ENCODE data around the gene PDE6C.
A peak's percentile ranks its signal among the peaks of the same experiment; 100 is the strongest.

The PDE6C gene

DNA sequence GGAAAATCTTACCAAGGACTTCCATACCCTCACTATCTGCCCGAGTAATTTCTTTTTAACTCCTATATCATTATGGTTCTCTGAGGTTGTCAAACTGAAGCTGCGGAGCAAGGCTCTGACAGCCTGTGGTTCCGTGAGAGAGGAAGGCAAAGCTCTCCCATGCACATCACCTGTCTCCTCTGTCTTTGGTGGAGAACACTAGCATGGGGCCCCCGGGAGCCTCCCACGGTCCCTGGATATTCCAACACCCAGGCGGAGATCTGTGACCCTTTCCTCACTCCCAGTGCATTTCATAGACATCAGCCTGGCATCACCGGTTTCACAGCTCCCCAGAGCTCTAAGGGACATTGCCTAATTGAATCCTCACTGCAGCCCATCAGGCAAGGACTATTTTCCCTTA, 21.7 kb upstream of the PDE6C start:
- DNase-seq (ENCODE audit: low read depth, low spot score) = no peak
- no peak overlapping the region for H3K4me3 ChIP-seq

DNA sequence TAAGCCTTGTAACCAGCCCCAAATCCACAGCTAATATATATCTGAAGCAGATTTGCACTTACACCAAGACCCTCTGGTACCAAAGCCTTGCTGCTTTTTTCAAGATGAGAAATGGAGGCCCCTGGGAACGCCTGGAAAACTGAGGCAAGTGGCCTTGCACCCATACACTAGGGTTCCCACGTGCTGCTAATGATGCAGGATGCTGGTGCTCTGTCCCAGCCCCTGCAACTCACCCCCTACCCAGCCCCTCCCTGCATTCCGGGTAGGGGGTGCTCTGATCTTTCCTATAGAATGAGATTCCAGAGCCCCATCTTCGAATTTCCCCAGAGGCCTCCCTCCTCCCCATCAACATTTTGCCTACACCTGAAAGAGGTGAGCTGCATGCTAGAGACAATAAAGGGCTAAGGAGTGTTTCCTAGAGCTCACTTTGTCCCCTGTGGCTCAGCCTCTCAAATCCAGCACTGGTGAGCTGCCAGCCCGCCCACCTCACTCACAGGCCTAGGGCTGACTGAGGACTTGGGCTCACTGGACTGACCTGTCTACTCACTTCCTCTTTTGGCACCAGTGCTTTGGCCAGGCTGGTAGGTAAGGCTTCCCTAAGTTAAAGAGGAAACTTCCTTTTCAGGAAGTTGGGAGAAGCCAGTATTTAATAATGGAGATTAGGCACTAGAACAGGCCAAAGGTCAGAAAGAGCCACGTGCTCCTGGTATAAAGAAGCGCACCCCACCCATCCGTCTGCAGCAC, 21.1 kb upstream of the PDE6C start:
- no peak overlapping the region for H3K27ac ChIP-seq
- H3K9me3 ChIP-seq (ENCODE audit: low read depth, low read length) = no peaks in the 10 kb centered on the region
- H3K36me3 ChIP-seq (ENCODE audit: insufficient read depth, low read length) = no peaks in the 10 kb centered on the region
- DNase-seq (ENCODE audit: low read depth, low spot score) = no peak
- no peak for TF ChIP-seq FOXP2 (optimal IDR thresholded peaks at IDR 0.05; ENCODE audit: control extremely low read depth, extremely low read length, insufficient read depth)
- no peak overlapping the region for H3K4me3 ChIP-seq
- no peak overlapping the region for H3K9ac ChIP-seq (ENCODE audit: insufficient read length)

More for the DNA sequence above, 21.7 kb upstream of the PDE6C start:
- TF ChIP-seq EZH2 (IDR thresholded peaks at IDR 0.05) = no peak
- Histone ChIP-seq H3K36me3 (ENCODE audit: insufficient read depth, low read length) (no peaks in the 10 kb centered on the region), H3K9me3 (ENCODE audit: low read depth, low read length) (no peaks in the 10 kb centered on the region), H3K27ac (no peak overlapping the region), H3K9ac (ENCODE audit: insufficient read length) (no peak overlapping the region)

DNA sequence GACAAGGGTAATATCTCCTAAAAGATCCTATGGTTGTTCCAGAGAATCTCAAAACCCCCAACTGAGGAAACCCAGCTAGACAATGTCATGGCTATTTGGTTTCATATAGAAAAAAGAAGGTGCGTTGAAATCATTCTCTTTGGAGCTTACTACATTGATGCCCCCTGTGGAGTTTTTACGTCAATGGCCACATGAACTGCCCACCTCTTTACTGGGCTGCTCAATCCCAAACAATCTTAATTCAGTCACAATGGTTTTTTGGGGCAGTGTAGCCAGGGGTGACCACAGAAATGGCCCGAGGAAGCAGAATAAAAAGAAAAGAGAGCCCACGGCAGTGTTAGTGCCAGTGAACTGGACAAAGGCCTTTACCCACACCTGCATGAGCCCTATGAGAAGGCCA, 19.1 kb upstream of the PDE6C start:
- Histone ChIP-seq H3K9me3 (ENCODE audit: low read depth, low read length) (no peaks in the 10 kb centered on the region), H3K27ac (no peak overlapping the region), H3K36me3 (ENCODE audit: insufficient read depth, low read length) (no peaks in the 10 kb centered on the region), H3K9ac (ENCODE audit: insufficient read length) (no peak overlapping the region), H3K4me3 (no peak overlapping the region)
- DNase-seq (ENCODE audit: low read depth, low spot score) = no peak
- no peak for TF ChIP-seq POLR2AphosphoS5 (IDR thresholded peaks at IDR 0.05; ENCODE audit: borderline replicate concordance, low read depth, low read length)
- TF ChIP-seq FOXP2 (optimal IDR thresholded peaks at IDR 0.05; ENCODE audit: control extremely low read depth, extremely low read length, insufficient read depth) = no peak
- TF ChIP-seq EZH2 (IDR thresholded peaks at IDR 0.05) = no peak

DNA sequence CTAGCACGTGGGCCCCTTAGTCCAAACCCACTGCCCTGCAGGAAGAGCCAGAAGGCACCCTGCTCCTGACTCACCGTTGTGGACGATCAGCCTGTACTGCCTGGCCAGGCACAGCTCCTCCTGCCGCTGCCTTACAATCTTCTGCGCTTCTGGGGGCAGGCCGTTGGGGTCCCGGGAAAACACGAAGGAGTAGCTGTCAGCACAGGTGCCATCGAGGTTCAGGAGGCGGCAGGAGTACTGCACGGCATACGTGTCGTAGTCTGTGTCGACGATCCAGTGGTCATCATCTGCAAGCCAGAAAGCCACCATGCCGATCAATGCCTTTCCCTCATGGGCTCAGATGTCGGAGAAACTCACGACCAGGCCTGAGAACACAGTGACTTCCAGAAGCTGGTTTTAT, 18.6 kb upstream of the PDE6C start:
- no peak overlapping the region for H3K4me3 ChIP-seq
- no peak overlapping the region for H3K27ac ChIP-seq
- H3K36me3 ChIP-seq (ENCODE audit: insufficient read depth, low read length) = no peaks in the 10 kb centered on the region
- H3K9me3 ChIP-seq (ENCODE audit: low read depth, low read length) = no peaks in the 10 kb centered on the region
- TF ChIP-seq FOXP2 (optimal IDR thresholded peaks at IDR 0.05; ENCODE audit: control extremely low read depth, extremely low read length, insufficient read depth) = no peak
- no peak for TF ChIP-seq EZH2 (IDR thresholded peaks at IDR 0.05)
- no peak for TF ChIP-seq POLR2AphosphoS5 (IDR thresholded peaks at IDR 0.05; ENCODE audit: borderline replicate concordance, low read depth, low read length)
- H3K9ac ChIP-seq (ENCODE audit: insufficient read length) = no peak overlapping the region
- DNase-seq (ENCODE audit: low read depth, low spot score) = no peak

DNA sequence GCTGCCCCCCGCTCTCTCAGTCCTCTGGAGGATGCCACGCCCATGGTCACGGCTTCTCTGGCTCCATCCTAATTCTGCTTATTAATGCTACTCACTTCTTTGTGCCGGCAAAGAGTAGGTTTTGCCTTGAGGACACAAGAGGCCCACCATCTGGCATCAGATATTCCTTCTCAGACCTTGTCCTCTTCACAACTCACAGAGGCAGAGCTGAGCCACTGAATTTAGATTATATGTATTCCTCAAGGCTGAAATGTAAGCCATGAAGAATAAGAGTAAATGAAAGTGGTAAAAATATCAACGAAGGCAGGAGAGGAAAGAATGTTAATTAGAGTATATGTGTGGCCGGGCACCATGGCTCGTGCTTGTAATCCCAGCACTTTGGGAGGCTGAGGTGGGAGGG, 17.8 kb upstream of the PDE6C start:
- DNase-seq (ENCODE audit: low read depth, low spot score) = no peak
- no peaks in the 10 kb centered on the region for H3K9me3 ChIP-seq (ENCODE audit: low read depth, low read length)
- TF ChIP-seq FOXP2 (optimal IDR thresholded peaks at IDR 0.05; ENCODE audit: control extremely low read depth, extremely low read length, insufficient read depth) (no peak), POLR2AphosphoS5 (IDR thresholded peaks at IDR 0.05; ENCODE audit: borderline replicate concordance, low read depth, low read length) (no peak), EZH2 (IDR thresholded peaks at IDR 0.05) (no peak)

GRCh38 chr10:93595378-93596161, 16.8 kb upstream of the PDE6C start:
- H3K9ac ChIP-seq (ENCODE audit: insufficient read length) = no peak overlapping the region
- H3K9me3 ChIP-seq (ENCODE audit: low read depth, low read length) = no peaks in the 10 kb centered on the region
- no peak for TF ChIP-seq EZH2 (IDR thresholded peaks at IDR 0.05)
- no peak overlapping the region for H3K4me3 ChIP-seq
- no peak overlapping the region for H3K27ac ChIP-seq
- DNase-seq (ENCODE audit: low read depth, low spot score) = peak; percentile 34
- H3K36me3 ChIP-seq (ENCODE audit: insufficient read depth, low read length) = no peaks in the 10 kb centered on the region

More for the DNA sequence above, 17.8 kb upstream of the PDE6C start:
- no peak overlapping the region for H3K4me3 ChIP-seq
- H3K27ac ChIP-seq = no peak overlapping the region
- no peak overlapping the region for H3K9ac ChIP-seq (ENCODE audit: insufficient read length)
- H3K36me3 ChIP-seq (ENCODE audit: insufficient read depth, low read length) = no peaks in the 10 kb centered on the region

- DNase-seq (ENCODE audit: low read depth, low spot score) = no peak
- no peaks in the 10 kb centered on the region for H3K36me3 ChIP-seq (ENCODE audit: insufficient read depth, low read length)
- H3K4me3 ChIP-seq = no peak overlapping the region
- TF ChIP-seq EZH2 (IDR thresholded peaks at IDR 0.05) = no peak
- no peak for TF ChIP-seq POLR2AphosphoS5 (IDR thresholded peaks at IDR 0.05; ENCODE audit: borderline replicate concordance, low read depth, low read length)
- no peak for TF ChIP-seq FOXP2 (optimal IDR thresholded peaks at IDR 0.05; ENCODE audit: control extremely low read depth, extremely low read length, insufficient read depth)
- no peak overlapping the region for H3K9ac ChIP-seq (ENCODE audit: insufficient read length)
- no peak overlapping the region for H3K27ac ChIP-seq
- H3K9me3 ChIP-seq (ENCODE audit: low read depth, low read length) = no peaks in the 10 kb centered on the region
Measured at GRCh38 chr10:93596539-93596938, 15.8 kb upstream of the PDE6C start.

- TF ChIP-seq EZH2 (IDR thresholded peaks at IDR 0.05) (no peak), POLR2AphosphoS5 (IDR thresholded peaks at IDR 0.05; ENCODE audit: borderline replicate concordance, low read depth, low read length) (no peak), FOXP2 (optimal IDR thresholded peaks at IDR 0.05; ENCODE audit: control extremely low read depth, extremely low read length, insufficient read depth) (no peak)
Measured at GRCh38 chr10:93597075-93597599, 15.2 kb upstream of the PDE6C start.

More at GRCh38 chr10:93597075-93597599, 15.2 kb upstream of the PDE6C start:
- H3K27ac ChIP-seq = no peak overlapping the region
- no peak for DNase-seq (ENCODE audit: low read depth, low spot score)
- no peaks in the 10 kb centered on the region for H3K9me3 ChIP-seq (ENCODE audit: low read depth, low read length)
- no peaks in the 10 kb centered on the region for H3K36me3 ChIP-seq (ENCODE audit: insufficient read depth, low read length)
- H3K9ac ChIP-seq (ENCODE audit: insufficient read length) = no peak overlapping the region
- H3K4me3 ChIP-seq = no peak overlapping the region

Data from SK-N-MC (cell line).